GM19372 (cell line): ENCODE measurements around the gene TTC28.

Experiments used
- ATAC-seq: cut with Tn5 transposase; IDR thresholded peaks from one replicate; pipeline ENCODE4 v1.9.1; 2021; ENCODE audit warnings: mild to moderate bottlenecking, low read depth, moderate library complexity; ENCODE audit not compliant: unreplicated experiment

TTC28 gene

DNA sequence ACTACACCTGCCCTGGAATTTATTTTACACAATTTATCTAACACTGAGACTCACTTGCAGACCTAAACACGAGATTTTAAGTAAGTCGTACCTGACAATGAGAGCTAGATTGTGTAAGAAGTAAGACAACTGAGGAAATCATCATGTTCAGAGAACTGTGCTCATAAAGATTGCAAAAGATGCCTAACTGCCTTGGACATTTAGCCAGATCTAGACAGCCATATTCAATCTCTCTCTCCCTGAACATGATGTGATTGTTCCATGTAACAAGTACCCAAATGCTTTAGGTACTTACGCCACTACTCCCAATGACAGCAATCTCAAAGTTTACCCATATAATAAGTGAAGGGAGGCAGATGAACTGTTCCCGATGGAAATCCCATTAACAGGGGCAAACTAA is 550.8 kb downstream of the TTC28 start:
- no peak for ATAC-seq

DNA sequence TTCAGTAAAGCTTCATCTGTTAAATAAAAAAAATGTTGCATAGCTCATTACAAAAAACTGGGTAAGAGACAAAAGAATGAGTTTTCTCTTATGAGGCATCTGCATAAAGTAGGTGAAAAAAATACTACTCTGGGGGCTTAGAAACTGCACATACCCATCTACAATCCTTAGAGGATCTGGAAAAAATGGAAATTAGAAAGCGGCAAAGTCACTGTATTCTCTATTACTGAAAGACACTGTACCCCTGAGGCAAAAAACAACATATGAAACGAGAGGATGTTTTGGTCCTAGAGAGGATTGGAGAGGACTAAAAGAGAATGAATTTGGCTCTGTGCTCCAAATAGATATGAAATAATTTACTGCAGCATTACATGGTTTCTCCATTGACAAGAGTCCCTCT is 553.8 kb downstream of the TTC28 start:
- no peak for ATAC-seq

DNA sequence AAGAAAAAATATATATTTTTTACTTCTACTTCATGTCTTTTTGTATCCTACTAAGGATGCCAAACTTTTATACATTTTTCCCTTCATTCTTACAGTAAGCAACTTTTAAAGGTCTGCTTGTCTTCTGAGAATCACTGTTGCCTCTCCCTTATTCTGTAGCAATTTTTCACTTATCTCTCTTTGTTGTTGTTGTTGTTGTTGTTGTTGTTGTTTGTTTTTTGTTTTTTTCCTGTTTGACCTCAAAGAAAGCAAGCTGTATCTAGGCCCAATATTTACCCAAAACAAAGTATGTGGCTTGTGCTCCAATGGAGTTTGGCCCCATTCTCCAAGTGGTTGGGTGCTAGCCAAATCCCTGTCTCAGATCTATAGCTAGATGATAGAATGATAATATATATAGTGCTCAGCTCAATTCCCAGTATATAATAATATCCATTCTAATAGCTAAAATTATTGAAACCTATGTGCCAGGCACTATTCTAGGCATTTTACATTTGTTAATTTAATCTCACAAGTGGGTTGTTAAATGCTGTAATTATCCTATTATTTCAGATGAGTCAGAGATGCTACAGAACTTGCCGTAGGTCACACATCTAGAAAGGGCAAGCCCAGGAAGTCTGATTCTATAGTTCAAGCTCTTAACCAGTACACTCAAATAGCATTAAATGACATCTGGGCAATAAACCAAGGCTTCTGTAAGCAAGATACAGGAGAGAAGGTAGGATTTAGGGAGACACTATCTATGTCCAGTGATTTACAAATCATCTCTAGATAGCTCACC is 555.5 kb downstream of the TTC28 start:
- ATAC-seq: no peak

DNA sequence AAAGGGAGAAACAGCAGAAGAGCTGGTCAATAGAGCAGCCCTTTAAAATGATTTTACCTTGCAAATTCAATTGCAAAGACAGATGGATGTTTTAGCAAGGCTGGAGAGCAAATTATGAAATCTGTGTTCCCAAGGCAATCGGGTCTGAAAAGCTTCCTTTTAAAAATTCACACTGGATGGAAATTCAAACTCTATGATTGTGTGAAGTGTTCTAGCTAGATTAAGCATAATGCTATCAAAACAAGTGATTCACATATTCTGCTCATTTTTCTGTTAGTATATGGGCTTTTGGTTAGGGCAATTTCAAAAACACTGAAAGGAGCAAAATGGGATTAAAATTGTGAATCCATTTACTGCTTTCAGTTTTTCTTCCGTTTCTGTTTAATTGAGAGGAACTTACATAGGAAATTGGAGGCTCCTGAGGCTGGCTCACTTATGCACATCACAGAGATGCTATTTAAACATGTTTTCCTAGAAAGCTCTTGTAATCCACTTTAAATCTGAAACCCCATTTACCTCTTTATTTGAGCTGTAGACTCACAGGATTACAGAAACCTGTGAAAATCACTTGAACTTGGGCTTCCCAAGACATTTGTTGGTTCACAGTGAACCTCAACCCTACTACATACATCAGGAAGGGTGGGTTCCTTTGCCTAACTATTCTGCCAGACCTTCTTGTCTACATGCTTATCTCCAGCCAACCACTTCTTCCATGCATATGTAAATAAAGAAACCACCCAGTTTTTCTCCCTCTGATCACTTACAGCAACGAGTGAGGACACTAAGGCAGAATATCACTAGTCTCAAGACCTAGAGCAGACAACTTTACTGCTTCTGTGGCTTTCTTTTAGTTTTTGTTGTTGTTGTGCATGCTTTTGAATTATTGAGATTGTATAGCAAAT is 558.7 kb downstream of the TTC28 start:
- ATAC-seq: no peak

DNA sequence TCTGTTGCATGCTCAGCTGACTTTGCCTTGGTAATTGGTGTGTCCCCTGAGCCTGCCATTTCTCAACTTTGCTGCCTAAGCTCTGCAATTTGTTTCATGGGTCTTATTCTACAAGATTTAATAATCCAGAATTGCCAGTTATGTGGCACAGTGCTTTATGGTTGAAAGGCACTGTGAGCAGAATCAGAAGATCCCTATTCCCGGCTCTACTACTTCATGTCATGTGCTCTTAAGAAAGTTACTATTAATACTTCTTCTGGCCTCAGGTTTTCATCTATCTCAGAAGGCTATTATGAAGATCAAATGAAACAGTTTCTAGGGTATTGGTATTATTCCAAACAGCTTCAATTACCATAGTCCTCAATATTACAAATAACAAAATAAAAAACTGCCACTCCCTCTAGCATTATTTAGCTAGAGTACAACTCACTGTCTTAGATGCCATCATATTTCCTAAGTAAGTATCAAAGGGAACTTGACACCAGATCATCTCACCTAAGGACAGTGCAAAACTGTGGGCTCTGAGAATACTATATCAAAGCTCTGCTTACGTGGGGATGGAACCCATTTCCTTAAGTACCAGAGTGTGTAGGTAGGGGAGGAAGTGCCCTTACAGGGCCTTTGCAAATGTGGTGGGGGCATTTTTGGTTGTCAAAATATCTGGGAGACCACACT is 560.5 kb downstream of the TTC28 start:
- no peak for ATAC-seq

DNA sequence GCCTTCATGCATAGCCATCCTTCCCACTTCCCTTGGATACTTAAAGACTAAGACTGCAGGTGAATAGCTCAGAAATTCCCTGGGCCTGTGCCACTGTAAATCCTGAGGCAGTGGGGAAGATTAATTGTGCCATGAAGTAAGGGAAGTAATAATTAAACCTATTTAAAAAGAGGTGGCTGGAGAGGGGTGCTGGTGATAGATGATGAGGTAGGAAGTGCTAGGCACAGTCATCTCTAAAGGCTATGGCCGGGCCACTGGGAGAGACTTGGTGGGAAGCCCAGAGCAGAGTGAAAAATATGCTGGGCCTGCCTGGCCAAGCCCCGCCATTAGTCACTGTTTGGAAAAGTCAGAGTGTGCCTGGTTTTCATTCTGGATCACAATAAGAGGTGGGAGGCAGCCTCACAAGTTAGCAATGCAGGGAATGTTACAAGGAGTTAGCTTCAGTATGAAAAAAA is 563.4 kb downstream of the TTC28 start:
- no peak for ATAC-seq

DNA sequence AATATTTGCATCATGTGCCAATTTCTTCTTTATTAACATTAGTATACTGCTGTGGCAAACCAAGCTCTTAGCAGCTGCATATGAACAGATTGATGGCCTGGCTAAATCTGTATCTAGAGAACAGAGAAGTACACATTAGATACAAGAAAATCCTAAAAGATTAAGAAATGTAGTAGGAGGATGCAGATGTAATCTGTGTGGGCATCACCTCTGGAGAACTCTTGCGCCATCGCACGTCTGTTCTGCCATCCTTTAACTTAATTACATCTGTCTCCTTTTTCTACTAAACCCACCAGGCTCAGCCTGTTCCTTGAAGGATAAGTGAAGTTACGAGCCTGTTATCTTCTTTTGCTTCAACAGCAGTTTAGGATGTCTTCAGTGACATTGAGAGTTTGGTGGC is 564.2 kb downstream of the TTC28 start:
- ATAC-seq: no peak

DNA sequence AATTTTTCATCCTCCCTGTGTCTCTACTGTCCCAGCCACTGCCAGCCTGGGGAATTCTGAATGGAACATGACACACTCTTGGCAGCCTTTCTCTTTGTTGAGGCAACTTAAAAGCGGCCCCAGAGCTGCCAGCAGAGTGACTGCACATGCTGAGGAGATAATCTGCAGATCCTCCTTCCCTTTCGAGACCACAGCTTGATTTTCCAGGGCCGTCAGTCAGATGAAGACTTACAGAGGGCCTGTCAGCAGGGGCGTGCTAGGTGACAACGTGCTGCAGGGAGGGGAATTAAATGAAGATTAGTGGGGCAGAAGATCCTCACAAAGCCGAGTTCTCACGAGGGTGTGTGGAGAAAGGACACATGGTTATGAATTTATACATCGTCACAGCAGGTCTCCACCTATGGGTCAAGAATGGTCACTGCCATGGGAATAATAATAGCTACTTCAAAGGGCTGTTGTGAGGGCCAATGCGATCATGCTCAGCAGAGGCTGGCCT is 567.0 kb downstream of the TTC28 start:
- no peak for ATAC-seq

DNA sequence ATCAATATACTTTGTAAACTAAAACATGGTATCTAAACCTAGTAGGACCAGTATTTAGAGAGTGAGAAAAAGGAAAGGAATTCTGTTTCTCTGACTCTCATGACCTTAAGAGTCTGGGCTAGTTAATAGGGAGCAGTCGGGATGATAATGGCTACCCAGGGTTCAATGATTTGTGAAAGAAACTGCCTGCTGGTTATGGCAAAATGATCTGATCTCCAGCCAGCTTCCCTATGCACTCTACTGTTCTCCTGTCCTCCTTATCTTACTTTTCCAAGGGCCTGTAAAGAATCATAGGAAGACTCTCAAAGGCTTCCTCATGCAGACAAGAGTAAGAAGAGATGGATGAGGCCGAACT is 567.5 kb downstream of the TTC28 start:
- ATAC-seq: no peak

DNA sequence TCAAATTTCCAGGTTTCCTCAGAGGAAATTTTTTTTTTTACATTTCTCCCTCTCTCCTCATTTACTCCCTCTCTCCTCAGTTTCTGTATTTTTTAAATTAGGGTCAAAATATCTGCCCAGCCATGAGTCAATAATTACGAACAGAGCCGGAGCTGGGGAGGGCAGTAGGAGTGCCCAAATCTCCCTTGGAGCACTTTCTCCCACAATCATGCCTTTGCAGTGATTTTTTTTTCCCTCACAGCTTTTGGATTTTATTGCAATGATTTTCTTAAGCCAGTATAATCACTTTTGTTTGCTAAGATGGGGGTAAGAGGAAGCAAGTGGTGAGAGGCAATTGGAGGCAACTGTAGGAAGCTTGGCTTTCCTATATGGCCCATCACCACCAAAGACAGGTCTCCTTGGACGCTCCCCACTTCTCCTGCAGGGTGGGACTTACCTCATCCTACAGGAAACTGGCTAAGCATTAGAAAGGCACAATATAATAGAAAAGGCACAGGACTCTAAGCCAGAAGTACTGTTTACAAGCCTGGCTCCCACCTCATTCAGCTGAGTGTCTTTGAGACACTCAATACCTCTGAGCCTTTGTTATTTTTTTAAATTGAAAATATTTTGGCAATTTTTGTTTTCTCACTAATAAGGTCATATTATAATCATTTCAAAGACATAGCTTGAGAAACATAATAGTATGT is 568.0 kb downstream of the TTC28 start:
- no peak for ATAC-seq

DNA sequence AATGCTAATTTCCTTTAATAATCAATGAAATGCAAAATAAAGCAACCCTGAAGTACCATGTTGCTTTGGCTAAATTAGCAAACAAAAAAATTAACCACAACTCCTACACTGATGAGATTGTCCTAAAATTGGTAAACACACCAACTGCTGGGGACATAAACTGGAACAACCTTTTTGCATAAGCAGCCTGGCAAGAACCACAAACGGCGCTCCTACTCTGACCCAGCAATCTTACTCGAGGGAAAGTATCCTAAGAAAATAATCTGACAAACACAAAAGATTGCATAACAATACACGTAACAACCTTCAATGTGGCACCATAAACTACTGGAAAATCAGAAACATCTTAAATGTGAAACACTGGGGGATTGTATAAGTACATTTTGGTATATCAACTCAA is 570.8 kb downstream of the TTC28 start:
- ATAC-seq: no peak

DNA sequence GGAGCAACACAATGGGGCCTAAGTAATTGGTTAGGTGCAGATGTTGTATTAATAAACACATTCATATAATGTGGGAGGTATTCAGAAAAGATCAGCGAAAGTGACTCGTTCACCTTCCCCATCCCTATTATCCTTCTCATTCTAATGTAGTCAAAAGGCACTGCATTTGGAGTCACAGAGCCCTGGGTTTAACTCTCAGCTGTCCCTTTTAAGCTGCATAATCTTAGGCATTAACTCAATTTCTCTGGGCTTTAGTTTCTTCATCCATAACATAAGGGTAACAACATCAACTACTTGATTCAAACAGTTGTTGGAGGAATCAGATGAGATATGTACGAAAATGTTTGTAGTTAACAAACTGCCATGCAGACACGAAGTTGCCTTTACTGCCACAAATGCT is 573.0 kb downstream of the TTC28 start:
- no peak for ATAC-seq

DNA sequence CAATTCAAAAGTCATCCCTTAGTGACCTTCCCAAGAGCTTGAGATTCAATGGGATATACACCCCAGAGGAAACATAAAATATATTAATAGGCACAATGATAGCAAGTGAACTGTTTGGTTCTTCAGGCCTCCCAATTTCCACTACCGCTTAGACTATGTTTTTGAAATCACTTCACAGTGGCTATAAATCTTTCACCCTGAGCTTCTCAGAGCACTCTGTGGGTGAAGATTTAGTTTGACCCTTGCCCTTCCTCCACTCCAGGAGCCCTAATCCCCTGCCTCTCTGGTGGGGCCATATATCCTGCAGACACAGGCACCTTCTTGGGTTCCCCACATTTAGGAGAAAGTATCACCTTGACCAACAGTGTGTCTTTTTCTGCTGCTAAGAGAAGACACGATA is 573.7 kb downstream of the TTC28 start:
- ATAC-seq: no peak

DNA sequence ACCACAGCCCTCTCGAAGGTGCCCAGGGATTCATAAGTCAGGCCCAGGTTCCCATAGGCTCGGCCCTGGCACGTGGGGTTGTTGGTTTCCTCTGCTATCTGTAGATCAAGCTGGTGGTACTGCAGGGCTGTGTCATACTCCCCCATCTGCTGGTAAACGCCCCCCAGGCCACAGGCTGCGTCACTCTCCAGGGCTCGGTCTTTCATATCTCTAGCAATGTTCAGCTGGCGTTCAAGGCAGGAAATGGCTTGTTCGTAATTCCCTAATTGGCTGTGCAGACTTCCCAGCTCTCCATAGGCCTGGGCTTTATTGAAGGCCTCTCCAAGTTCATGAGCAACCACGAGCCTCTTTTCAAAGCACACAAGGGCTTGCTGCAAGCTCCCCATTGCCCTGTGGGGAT is 574.2 kb downstream of the TTC28 start:
- ATAC-seq: no peak

DNA sequence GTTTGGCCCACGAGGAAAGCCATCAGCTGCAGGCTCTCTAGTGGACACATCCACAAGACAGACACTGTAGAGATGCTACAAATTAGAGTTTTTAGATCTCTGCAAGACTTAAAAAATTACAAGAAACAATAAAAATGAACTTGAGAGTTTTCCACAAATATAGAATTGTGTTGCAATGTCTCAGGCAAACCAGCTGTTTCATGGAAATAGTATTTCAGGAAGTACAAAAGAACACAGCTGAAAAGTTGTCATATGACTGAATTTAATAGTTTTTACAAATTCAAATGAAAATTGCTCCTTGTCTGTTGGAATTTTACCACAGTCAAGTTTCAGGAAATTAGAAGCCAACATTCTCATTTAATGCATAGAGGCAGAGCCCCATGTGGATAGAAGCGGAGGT is 576.0 kb downstream of the TTC28 start:
- no peak for ATAC-seq

DNA sequence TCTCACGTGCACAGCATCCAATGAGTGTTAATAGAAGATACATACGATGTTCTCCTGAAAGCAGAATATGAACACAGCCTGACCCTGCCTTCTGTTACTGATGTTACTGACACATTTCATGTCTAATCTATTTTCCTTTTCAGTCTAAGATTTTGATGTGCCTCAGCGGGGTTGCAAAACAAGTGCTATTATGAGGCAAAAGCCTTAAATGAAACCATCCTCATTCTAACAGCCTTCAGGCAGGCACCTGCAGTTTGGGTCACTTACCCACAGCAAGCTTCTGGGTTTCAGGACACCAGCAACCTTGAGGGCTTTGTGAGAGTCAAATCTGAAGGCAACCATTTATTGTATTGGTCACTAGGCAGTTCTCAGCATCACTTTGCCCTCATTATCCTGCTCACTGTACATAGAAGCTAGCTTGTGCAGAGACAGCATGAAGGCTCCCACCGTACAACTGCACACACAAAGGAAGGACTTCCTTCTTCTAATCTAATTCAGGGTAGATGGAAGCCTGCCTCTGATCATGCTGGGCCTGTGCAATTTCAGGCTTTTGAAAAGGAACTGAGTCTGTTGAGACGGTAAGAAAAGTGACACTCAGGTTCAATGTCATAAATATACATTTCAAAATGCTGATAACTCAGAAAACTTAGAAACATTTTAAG is 577.4 kb downstream of the TTC28 start:
- ATAC-seq: no peak

DNA sequence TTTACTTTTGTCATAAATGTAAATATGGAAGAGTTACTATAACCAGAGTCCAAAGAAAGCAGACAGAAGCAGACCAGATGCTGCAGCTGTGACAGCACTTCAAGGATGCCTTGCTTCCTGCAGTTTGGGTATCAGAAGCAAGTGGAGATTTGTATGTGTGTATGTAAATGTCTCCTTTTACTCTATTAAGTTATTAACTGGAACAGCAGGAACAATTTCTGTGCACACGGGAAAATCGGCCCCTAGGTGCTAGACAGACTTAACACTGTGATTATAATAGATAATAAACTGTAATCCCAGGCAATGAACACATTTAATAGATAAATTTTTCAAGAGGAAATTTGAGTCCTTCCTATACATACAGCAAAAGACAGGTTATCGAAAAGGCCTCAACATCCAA is 582.0 kb downstream of the TTC28 start:
- no peak for ATAC-seq

DNA sequence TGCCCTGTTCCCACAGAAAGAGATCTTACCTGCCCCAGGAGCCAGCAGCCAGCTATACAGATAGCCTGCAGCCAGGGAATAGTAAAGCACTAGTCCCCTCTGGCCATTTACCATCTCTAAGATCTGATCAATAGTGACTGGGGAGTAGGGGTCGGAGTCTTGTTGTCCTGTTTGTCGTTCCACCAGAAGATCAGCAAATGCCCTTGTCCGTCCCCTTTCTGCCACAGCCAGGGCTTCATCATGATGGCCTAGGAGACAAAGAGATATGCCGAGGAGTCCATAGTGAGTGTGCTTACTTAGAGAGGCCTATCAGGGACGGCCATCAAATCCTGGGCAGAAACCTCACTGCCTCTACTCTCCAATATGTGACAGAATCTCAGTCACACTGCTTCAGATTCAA is 583.5 kb downstream of the TTC28 start:
- no peak for ATAC-seq

DNA sequence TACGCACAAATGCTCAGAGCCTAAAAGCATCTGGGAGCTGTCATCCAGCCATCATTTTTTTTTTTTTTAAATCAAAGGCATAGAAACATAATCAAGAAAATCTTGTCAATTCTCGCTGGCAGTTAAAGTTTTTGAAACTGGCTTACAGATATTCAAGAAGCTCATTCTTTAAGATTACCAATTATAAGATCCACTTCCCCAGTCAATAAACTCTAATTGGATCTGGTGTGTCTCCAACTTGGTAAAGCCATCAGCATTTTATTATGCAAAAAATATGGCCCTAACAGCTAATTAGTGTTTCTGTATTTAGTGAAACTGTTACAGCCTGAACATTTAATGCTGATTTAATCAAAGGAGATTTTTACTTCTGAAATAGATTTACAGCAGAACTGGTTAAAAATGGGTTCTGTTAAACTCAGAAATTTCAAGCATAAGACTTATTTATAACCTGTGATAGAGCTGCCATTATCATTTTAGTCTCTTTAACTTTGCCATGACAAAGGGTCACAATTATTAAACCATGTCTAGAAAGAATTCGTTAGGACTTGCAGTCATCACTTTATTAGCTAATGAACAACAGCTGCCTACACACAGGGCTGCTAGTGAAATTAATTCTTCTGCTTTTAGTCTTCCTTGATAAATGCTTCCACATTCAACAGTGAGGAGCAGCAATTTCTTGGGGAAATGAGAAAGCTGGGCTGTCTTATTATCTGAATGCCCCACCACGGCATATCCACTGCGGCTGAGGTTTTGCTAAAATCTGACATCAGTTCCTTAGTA is 584.1 kb downstream of the TTC28 start:
- ATAC-seq: no peak
